ENCODE measurements around the gene OMA1.
"Not testable (repeated sequence)": the region's sequence is repeated elsewhere in the genome, so short reads cannot be mapped to it uniquely, and the experiment has no call there.

Gene OMA1

DNA sequence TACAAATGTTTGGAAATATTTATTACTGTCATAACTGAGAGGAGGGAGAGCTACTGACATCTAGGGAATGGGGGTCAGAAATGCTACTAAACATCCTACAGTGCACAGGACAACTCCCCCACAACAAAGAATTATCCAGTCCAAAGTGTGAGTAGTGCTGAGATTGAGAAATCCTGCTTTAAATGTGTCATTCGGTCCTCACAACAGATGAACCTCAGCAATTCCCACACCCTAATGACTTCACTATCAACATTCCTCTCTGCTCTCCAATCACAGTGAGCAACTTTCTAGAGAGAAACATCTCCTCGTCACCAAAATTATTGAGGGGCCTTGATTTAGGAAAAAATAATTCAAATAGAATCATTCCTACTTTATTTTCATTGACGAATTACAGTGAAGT, 18.0 kb downstream of the OMA1 start:
- no peak for DNase-seq (ENCODE audit: low read depth)

- DNase-seq (ENCODE audit: low read depth): no peak
These were observed 22.1 kb downstream of the OMA1 start for GRCh38 chr1:58524353-58524945.

- no peak for DNase-seq (ENCODE audit: low read depth)
These were observed 30.6 kb downstream of the OMA1 start for GRCh38 chr1:58515794-58516401.

DNA sequence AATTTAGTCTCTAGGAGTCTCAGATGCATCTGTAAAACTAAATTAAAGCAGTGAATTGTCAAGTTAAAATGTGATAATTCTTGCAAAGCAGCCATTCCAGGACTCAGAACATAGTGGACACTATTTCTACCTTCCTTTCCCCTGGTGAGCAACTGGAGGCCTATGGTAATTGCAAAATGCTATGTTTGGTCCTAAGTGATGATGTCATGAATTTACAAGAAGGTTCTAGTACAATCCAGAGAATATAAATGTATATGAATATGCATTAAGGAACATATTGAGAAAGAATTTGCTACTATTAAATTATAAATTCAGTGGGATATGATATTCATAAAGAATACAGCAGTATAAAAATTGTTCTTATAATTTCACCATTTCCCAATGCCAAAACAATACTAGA, 32.6 kb downstream of the OMA1 start:
- no peak for DNase-seq (ENCODE audit: low read depth)

DNA sequence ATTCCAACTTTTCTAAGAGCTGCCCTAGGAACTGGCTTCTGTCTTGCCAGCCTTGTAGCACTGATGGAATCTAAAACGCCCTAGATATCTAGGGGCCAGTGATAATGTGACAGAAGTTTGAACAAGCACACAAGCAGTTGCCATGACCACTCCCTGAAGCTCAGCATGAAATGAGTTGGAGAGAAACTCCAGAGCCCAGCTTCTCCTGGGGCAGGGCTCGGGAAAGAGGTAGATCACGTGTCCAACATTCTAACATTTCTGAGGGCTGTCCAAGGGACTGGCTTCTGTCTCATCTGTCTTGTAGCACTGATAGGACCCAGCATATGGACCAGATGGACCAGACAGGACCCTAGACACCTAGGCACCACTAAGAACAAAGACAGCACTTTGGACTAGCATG, 37.9 kb downstream of the OMA1 start:
- DNase-seq (ENCODE audit: low read depth): no peak

DNA sequence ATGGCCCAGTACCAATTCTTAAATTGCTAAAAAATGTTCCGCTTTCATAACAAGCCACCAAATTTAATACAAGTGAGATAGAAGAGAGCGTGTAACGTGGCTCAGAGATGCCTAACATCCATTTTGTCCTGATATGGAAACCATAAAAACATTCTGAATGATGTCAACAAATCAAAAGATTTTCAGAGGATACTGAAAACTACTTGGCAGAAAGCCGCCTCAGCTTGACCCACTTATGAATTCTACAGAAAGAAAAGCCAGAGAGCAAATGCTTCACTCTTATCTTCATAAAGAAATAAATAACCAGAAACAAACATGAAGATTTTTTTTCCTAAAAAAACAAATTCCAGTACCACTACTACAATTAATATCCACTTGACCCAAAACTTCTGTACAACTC, 41.2 kb downstream of the OMA1 start:
- DNase-seq (ENCODE audit: low read depth): no peak

DNA sequence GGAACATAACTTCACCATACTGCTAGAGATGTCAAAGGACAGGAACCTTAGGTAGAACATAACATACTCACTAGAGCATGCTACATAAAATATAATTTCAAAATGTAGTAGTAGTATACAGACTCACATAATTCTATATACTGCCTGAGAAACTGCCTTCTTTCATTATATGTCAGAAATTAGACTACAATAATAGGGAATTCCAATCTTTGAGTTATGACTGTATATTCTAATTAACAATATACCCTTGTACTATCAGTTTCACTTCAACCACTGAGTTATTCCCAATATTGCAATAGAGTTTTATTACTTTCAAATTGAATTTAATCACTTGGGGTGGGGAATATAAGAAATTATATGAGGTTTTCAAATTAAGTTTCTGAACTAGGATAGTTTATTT, 44.0 kb downstream of the OMA1 start:
- DNase-seq (ENCODE audit: low read depth): no peak

GRCh38 chr1:58500043-58500442, 46.5 kb downstream of the OMA1 start:
- no peak for DNase-seq (ENCODE audit: low read depth)

DNA sequence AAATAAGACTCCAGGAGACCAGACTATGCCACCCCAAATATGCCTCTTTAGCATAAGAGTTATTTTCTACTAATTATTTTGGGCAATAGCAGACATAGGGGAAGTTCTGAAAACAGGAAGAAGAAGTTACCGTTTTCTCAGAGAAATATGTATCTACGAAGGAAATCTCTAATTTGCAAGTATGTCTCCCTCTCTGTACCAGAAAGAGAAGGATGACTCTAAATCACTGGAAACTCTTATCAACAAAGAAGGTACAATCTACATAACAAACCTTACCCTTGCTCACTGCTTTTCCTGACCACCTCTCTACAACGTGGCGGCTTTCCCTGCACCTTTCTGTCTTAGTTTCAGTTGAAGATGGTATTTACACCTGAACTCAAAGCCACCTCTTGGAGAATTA, 49.0 kb downstream of the OMA1 start:
- DNase-seq (ENCODE audit: low read depth): no peak

DNA sequence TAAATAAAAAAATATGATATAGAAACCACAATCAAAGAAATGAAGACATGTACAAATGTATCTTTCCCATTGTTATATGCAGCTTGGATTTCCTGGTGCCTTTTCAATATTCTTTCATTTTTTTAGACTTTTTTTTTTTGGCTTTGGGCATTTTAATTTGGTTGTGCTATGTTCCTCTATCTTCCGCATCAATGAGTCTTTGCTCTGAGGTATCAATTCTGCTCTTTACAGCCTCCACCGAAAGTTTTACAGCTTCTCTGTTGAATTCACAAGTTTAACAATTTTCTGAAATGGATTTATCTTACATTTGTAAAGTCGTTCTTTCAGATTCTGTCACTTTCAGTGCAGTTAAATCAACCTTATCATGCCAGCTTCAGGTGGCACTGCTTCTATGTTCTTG, 50.5 kb downstream of the OMA1 start:
- no peak for DNase-seq (ENCODE audit: low read depth)

DNA sequence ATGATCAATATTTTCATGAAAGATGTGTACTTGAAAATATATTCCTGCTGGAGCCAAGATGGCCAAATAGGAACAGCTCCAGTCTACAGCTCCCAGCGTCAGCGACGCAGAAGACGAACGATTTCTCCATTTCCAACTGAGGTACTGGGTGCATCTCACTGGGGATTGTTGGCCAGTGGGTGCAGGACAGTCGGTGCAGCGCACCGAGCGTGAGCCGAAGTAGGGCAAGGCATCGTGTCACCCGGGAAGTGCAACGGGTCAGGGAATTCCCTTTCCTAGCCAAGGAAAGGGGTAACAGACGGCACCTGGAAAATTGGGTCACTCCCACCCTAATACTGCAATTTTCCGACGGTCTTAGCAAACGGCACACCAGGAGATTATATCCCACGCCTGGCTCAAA, 57.6 kb downstream of the OMA1 start:
- DNase-seq (ENCODE audit: low read depth): not testable (repeated sequence)

- no peak for DNase-seq (ENCODE audit: low read depth)
These were observed 59.5 kb downstream of the OMA1 start for GRCh38 chr1:58487002-58487401.

- no peak for DNase-seq (ENCODE audit: low read depth)
These were observed 64.6 kb downstream of the OMA1 start for GRCh38 chr1:58481962-58482361.

DNA sequence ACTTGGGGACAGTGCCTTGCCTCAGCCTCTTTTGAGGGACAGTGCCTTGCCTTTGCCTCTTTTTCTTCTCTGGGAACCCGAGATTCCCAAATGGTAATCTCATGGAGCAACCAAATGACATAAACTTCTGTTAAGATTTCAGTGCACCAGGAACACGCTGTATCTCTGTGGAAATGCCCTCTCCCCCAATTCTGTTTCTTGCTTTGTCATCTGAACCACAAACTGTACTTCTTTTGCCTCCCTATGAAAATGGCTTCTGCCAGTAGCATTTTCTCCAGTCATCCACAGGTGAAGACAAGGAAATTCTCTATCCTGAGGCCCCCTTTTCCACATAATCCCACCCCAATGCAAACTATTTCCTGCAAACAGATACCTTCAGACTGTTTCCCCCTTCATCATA, 66.3 kb downstream of the OMA1 start:
- no peak for DNase-seq (ENCODE audit: low read depth)

DNA sequence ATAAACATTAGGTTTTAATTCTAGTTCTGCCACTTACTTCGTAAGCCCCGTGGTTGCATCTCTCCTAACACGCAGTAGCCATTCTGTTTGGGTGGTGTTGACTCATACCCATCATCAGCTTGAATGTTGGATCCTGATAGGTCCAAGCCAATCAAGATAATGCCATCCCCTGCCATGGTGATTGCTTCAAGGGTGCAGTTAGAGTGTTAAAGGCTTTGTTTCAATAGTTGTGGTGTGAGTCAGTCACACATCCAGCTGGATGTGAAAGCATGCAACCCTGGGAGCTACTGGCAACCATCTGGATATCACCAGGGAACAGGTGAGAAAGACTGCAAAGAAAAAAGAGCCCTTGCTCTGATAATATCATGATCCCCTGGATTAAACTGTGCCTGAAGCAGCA, 69.1 kb downstream of the OMA1 start:
- DNase-seq (ENCODE audit: low read depth): no peak

DNA sequence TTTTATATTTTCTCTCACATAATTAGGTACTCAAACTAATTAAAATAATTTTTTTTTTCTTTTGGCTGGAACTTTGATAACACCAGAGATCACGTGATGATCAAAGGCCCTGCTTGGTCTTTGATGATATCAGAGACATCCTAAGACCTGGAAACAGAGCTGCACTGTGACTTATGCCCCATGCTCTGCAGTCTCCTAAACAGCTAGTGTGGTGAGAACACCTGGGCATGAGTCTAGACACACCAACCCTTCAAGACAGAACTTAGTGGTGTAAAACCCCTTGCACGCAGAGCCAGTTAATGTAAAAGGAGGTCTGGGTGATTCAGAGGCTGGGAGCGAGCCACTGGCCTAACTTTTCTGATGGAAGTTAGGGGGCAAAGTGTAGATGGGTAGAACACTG, 70.3 kb downstream of the OMA1 start:
- DNase-seq (ENCODE audit: low read depth): no peak

DNA sequence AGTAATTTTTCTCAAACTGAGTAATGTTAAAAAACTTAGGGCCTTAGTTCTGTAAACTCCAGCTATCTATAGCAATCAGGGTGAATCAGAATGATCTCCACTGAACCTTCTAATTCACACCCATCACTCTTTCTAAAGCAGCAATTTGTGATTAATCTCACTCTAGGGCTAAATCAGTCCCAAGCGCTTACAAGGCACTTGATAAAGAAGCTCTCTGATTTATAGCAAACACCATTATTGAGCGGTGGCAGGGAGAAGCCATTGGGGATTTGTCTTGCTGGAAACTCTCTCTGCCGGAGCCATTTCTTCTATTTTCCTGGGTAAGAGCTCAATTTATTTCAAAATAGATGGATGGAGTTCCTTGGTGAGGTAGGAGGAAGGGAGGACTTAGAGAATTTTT, 77.0 kb downstream of the OMA1 start:
- no peak for DNase-seq (ENCODE audit: low read depth)

DNA sequence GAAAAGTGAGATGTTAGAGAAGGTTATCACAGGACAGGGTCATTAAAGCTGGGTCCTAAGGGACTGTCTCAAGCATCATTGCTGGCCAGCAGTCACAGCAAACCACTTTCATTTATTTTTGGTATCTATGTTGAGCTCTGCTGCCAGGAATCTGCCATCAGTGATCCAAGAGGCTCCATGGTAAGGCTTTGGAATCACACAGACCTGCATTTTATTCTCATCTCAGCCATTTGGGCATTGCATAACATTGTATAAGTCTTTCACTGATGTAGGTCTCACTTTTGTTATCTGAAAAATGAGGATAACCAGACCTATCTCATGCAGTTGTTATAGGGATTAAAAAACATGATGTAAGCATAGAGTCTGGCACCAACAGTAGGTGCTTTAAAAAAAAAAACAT, 77.5 kb downstream of the OMA1 start:
- no peak for DNase-seq (ENCODE audit: low read depth)

GRCh38 chr1:58468612-58469011, 77.9 kb downstream of the OMA1 start:
- DNase-seq (ENCODE audit: low read depth): no peak

GRCh38 chr1:58466630-58467241, 79.8 kb downstream of the OMA1 start:
- no peak for DNase-seq (ENCODE audit: low read depth)

DNA sequence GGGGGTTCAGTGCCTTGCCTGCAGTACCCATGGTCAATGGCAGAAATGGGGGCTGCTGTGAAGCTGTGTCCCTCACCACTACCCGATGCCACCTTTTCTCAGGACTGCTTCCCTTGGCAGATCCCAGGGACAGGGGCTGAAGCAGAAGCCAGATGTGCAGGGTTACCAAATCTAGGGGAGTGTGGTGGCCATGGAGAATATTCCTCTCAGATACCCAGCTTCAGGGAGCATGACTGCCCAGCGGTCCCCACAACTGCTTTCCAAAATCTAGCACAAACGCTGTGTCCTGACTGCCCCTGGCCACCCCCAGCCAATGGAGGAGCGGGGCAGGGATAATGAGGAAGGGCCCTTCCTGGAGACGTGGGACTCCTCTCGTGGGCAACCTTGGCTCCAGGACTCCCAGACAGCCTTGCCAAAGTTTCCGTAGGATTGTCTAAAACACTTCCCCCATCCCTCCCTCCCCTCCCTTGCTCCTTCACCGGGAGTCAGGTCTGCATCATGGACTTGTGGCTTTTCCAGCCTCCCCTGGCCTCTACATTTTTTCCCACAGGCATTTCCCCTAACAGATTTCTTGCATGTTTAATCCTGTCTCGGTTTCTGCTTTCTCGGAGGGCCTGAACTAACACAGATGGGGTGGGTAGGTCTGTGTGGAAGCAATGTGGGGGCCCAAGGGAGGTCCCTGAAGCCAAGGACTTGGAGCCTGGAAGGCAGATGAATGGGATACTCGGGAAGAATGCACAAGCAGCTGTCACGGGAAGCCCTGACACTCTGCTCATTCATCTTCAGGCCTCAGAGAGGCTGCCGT, 80.5 kb downstream of the OMA1 start:
- DNase-seq (ENCODE audit: low read depth): no peak

GRCh38 chr1:58465176-58465575, 81.3 kb downstream of the OMA1 start:
- DNase-seq (ENCODE audit: low read depth): no peak

DNA sequence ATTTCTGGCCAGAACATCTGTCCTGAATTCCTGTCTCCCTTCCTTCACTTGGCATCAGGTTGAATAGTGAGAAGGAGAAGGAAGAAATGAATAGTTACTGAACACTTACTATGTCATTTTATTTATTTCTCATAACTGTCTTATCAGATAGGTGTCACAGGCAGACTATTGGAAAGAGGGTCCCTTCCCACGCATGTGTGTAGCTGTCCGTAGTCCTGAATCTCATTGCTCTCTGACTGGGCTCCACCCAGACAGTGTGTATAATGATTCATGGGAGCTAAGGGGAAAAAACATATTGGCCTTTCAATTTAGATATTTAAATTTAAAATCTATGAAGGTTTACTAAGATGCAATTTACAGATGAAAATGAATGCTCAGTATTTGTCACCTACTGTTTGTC, 86.1 kb downstream of the OMA1 start:
- DNase-seq (ENCODE audit: low read depth): no peak

Data from stimulated activated CD8-positive, alpha-beta memory T cell treated with anti-CD3 and anti-CD28 coated beads, Interleukin-12 subunit alpha, Interleukin-12 subunit beta, amount 100 ng/mL, for 4 hours (primary cell).